Vagina (tissue), 2 donors: Measurements from ENCODE around the gene MARCHF3.
"Not testable (repeated sequence)": the region's sequence is repeated elsewhere in the genome, so short reads cannot be mapped to it uniquely, and the experiment has no call there.

ENCODE experiments used
- CTCF ChIP-seq, 3 experiments: fragments of 450-650 bp in 2 of 3; fragments of 200-600 bp in 1 of 3; sonication (generic) in 1 of 3; IDR thresholded peaks; one replicate each; pipeline ENCODE4 v1.5.1; 2017 to 2019; ENCODE audit warnings: antibody characterized with exemption in 3 of 3, mild to moderate bottlenecking in 2 of 3, moderate library complexity in 2 of 3
- POLR2A ChIP-seq, 2 donors: fragments of 450-650 bp; IDR thresholded peaks; one replicate each; pipeline ENCODE4 v1.6.1; 2017; ENCODE audit warnings: antibody characterized with exemption in 2 of 2, mild to moderate bottlenecking in 2 of 2, moderate library complexity in 2 of 2
- POLR2AphosphoS5 ChIP-seq, 2 donors: sonication (generic); formaldehyde crosslinking; IDR thresholded peaks; one replicate each; pipeline ENCODE4 v1.9.0; 2017; ENCODE audit warnings: antibody characterized with exemption in 2 of 2, mild to moderate bottlenecking in 2 of 2, low read depth in 1 of 2; ENCODE audit not compliant: insufficient read depth in 1 of 2

- not testable (repeated sequence) for TF ChIP-seq POLR2A (IDR thresholded peaks at IDR 0.05); CTCF (IDR thresholded peaks at IDR 0.05); POLR2AphosphoS5 (IDR thresholded peaks at IDR 0.05; ENCODE audit: insufficient read depth in 1 of 2, low read depth in 1 of 2)
These were observed 139.9 kb downstream of the MARCHF3 start for GRCh38 chr5:126890414-126890813.
